ENCODE data around the gene SERPINB10. TPM values are rescaled to one million over a fixed set of nuclear protein-coding genes. Genes with fewer than 3 reads are reported as not detected.
A peak's percentile ranks its signal among the peaks of the same experiment; 100 is the strongest.
"Not testable (repeated sequence)": the region's sequence is repeated elsewhere in the genome, so short reads cannot be mapped to it uniquely, and the experiment has no call there.

SERPINB10 gene
- polyA plus RNA-seq, 1 donor: 0.15 TPM

DNA sequence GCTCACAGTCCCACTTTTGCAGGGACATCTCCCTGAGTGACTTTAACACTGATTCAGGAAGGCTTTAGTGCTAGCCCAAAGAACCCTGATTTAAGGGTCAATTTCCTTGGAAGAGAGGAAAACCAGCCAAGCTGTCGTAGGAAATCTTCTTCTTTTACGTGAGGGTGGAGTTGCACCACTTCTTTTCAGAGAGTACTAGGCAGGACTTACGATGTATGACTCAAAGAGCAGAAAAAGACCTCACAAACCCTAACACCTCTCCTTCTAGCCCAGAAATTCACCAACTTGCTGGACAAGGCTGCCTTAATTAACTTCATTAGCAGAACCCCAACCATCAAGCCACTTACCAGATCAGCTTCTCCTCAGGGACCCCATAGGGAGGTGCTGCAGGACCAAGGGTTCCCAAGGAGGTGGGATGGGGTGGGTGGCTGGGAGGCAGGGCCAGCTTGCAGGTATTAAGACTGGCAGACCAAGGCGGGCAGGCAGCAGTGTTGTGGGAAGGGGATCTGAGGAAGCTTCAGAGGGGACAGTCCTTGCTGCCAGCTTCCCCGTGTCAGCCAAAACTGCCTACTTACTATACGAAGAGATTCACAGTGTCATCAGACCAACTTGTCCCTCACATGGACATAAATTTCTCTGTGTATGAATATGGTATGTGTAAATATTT, 13.5 kb upstream of the SERPINB10 start:
- DNase-seq: no peak

DNA sequence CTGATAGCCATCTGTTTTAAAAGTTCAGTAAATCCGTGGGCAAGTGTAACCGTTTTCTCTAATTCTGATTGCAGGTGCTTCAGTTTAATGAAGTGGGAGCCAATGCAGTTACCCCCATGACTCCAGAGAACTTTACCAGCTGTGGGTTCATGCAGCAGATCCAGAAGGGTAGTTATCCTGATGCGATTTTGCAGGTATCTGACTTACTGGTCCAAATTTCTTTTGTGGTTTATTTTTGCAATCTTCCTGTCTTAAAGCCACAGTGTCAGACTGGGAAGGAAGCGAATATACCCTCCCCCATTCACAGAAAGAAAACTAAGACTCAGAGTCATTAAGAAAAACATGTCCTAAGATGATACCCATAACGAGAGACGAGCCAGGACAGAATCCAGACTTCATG, 12.6 kb upstream of the SERPINB10 start:
- no peak for DNase-seq

DNA sequence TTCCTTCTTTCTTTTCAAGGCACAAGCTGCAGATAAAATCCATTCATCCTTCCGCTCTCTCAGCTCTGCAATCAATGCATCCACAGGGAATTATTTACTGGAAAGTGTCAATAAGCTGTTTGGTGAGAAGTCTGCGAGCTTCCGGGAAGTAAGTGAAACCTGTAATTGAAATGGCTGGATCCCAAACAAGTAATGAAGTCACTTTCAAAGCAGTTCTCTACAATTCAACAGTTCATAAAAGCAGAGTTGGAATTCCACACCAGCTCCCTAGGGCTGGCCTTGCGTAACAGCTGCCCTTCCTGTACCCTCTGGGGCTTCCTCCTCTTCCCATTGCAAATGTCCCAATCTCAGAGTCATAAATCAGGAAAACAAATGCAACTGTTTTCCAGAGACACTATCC, 10.7 kb upstream of the SERPINB10 start:
- no peak for DNase-seq

DNA sequence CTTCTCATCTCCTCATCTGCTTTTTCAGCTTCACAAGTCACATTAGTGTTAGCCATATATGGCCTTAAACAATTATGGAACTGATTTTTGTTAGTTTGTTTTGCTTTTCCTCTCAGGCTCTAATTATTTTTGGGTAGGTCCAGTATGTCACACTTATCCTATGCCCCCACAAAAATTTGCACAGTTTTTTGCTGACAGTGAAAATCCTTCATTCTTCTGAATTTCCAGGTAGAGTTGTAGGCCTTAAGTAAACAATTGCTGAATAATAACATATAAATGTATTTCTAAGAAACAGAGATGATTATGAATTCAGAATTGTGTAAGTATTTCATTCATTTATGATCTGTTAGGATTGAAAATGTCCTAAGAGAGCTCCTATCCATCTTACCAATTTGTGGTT, 8.6 kb upstream of the SERPINB10 start:
- no peak for DNase-seq

DNA sequence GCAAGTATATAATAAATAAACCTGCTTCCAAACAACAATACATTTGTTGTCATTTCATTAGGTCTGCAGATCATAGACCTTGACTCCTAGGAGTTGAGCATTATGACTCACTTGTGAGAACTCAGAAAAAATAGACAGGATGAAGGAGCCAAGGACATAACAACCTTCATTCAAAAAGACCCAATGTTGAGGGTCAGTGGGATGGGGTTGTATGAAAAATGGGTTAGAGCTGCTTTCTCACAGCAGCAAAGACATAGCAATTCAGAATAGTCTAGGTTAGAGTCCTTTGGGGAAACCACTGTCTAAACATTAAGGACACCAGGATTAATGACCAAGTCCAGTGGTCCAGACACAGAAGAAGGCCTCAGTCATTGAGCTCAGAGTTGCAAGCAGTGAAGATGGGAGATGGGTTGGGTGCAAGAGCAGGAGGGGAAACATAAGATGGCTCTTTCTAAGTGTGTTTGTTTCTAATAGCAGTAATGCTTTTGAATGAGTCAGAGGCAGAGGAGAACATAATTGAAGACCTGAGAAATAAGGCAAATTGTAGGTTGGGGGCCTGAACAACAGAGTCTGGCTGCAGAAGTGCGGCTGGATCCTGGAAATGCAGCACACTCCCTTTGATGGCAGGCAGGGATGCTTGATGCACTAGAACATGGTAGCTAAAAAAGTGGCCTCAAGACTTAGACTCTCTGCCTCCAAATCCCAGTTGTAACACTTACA, 3.7 kb upstream of the SERPINB10 start:
- DNase-seq: no peak

DNA sequence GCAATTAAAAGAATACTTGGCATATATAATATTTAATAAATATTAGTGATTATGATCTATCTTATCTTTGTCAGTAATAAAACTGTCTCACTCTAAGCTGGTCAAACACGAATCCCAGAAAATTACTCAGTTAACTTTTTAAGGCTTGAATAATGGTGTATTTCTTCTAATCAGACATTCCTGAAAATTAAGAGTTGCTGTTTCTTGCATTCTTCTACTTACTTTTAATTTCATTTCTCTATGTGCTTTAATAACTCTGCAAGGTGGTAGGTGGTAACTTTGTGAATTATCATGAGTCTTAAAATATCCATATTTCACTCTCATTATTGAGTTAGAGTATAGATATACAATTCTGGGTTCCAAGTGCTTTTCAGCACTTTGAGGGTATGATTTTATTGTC, 3.1 kb upstream of the SERPINB10 start:
- no peak for DNase-seq

DNA sequence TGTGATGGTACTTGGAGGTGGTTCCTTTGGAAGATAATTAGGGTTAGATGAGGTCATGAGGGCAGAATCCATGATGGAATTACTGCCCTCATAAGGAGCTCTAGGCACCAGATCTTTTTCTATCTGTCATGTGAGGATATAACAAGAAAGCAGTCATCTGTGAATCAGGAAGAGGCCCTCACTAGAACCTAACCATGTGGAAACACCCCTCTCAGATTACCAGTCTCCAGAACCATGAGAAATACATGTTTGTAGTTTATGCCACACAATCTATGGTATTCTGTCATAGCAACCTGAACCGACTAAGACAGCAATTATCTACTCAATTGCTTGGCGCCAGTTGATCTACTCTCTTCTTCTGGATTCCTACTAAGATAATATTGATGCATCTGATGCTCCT, 2.4 kb upstream of the SERPINB10 start:
- no peak for DNase-seq

DNA sequence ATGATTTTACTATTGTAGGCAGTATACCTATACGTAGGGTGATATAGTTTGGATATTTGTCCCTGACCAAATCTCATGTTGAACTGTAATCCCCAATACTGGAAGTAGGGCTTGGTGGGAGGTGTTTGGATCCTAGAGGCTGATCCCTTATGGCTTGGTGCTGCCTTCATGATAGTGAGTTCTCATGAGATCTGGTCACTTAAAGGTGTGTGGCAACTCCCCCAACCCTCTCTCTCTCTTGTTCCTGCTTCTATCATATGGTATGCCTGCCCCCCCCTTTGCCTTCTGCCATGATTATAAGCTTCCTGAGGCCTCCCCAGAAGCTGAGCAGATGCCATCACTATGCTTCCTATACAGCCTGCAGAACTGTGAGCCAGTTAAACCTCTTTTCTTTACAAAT, 1.7 kb upstream of the SERPINB10 start:
- no peak for DNase-seq

DNA sequence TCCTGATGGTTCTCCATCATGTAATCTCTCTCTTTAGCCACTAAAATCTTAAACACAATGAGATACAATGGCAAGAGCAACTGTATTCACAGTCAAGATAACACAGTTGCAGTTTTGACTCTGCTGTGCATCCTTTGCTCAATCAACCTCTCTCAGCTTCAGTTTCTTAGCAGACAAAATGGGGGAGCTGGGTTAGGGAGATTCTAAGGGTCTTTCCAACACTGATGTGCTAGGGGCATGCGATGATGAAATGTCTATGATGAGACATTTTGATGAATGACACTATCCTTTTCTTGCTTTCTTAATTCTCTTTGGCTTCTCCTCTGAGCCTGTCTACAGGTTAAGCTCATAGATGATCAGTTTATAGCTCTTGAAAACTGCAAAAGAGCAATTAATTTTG, 1.1 kb downstream of the SERPINB10 start:
- DNase-seq: no peak

DNA sequence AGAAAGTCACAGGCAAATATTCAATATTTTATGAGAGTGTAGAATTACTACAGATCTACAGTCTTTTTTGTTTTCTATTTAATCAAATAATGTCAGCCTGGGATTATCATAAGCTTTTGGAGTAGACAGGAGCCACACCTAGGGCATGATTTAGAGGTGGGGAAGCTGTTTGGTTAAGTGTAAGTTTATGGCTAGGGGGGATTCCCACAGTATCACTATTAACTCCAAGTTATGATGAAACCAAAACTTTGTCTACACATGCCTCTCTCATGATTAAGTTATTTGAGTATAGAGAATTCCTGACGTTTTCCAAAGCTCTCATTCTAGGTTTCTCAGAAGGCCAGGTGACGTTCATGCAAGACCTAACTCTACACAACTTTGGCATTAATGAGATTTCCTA, 2.1 kb downstream of the SERPINB10 start:
- DNase-seq: no peak

DNA sequence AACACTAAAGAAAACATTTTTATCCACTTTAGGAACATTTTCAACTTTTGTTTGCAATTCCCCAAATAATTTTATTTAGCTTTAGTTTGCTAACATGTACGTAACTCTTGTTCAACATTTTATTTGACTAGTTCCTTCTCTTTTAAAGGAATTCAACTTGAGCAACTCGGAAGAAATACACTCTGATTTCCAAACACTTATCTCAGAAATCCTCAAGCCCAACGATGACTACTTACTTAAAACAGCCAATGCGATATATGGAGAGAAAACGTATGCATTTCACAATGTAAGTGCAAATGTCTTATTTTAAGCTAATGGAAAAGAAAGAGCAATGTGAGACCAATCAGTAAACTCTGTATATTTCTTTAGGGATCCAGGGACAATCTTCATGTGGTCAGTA, 10.1 kb downstream of the SERPINB10 start:
- no peak for DNase-seq

DNA sequence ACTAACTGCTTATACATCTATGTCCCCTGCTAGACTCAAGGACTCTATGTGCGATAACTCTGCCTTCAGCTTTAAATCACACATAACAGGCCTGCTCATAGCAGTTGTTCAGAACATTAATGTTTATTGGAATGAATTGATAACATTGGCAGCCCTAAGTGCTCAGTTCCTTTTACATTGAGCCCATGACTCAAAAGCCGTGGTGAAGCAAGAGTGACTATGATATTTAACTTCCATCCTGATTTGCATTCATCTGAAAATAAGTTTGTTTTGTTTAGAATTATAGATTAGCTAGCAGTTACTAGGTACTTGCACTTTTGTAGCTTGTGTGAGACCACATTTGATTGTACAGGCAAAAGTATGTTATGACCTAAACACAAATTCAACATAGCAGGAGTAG, 14.3 kb downstream of the SERPINB10 start:
- DNase-seq: no peak

DNA sequence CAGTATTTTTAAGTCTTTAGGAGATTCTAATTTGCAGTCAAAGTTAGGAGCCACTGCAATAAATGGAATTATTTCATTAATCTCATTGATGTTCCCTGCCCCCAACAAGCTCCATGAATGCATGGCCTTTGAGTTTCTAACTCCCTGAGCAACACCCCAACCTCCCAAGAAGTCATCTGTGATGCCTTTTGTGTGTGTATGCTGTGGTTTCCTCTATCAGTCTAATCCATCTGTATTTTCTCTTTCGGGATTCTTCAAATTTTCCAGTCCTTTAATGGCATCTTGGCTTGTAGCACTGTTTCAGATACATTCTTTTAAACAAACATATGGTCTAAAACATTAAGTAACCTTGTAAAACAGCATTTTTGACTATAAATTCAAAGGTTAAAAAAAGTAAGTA, 16.8 kb downstream of the SERPINB10 start:
- no peak for DNase-seq

DNA sequence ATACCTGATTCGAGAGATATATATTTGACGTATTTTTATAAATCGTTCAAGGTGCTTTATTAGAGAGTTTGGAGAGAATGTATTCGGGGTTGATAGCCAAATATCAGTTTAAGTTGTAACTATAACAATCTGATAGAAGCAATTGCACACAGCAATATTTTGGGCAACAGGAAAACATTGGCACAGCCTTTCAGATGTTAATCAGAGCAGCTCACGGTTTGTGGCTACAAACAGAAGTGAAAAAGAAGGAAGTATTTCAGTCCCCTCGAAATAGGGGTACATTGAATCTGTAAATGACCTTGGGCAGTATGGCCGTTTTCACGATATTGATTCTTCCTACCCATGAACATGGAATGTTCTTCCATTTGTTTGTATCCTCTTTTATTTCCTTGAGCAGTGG, 20.6 kb downstream of the SERPINB10 start:
- no peak for DNase-seq

DNA sequence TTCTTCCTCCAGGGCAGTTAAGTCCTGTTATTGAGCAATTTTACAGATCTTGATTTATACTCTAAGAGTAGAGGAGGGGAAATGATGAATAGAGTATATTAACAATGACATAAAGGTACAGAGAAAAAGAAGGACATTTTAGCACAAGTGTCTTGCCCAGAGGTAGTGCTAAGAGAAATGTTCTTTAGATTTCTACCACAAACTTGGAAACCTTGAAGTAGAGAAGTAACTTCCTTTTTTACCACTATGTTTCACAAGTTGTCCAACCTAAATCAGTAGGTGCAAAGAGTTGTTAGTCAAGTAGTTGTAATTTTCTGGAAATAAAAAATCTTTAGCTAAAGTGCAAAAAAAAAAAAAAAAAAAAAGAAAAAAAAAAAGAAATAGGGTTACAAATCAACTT, 21.6 kb downstream of the SERPINB10 start:
- not testable (repeated sequence) for DNase-seq

DNA sequence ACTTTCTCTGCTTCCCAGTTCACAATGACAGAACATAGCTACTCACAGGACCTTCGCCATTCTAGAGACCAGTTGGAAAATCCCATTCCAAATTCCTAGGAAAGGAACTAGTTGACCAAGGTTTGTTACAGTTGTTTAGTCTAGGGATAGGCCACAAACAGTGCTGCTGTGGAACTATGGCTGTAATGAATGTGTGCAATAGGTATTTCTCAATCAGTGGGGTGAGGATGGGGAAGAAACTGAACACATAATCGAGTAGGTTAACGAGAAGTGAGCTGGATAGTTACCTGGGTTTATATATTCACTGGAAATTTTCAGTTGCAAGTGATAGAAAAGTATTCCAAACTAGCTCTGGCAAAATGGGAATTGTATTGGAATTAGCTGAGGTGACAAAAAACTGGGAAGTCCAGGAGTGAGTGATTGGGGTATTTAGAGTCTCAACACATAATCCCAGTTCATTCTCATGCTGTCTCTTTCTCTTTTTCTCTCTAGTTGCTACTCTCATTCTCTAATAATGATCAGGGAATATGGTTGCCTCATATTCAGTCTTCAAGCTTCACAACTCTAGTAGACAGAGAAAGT, 23.1 kb downstream of the SERPINB10 start:
- DNase-seq: no peak

DNA sequence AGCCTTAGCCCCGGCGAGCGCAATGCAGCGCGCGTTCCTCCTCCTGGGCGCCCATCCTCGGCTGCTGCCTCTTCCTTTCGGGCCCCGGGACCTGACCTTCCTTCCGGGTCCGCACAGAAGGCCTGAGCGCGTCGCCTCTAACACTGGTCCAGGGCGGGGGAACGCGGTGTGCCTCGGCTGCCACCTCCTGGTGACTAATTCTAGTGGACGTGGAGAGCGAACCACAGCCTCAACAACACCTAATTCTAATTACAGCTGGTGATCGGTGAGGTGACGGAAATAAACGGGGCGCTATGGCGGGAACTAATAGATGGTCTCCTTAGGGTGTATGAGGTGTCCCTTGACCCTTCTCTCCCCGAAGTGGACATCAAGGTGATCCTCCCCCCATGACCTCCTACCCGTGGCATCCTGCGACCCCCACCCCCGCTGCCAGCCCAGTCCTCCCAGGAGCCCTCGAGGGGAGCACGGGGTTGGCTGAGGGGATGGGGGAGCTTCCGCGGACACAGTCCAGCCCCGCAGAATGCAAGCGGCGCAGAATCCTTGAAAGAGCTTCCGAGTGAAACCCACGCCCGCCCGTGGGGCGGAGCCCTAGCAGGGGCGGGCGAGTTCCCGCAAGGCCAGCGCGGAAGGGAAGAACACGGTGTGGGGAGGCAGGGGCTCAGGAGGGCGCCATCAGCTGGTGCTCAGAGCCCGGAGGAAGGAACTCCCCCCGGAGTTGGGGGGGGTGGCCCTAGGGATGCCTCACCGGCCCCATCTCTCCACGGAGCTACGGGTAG, 28.6 kb downstream of the SERPINB10 start:
- DNase-seq: peak; percentile 63

DNA sequence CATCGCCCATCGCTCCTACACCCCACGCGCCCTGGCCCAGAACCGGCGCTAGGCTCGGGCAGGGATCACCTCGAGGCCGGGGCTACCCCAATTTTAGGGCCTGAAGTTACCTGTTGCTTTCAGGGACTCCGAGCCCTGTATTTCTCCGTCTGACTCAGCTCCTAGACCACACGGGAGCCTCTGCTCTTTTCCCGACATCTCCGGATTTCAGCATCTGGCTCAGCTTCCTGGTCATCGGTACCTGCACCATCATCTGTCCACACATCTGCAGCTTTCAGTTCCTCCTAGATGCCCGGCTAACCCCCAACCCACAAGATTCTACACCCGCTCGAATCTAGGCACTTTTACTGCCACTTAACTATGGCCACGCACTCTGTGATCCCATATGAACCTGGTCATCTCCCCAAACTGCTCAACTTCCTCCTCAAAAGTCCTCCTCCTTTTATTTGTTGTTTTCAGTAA, 29.2 kb downstream of the SERPINB10 start:
- DNase-seq: no peak

DNA sequence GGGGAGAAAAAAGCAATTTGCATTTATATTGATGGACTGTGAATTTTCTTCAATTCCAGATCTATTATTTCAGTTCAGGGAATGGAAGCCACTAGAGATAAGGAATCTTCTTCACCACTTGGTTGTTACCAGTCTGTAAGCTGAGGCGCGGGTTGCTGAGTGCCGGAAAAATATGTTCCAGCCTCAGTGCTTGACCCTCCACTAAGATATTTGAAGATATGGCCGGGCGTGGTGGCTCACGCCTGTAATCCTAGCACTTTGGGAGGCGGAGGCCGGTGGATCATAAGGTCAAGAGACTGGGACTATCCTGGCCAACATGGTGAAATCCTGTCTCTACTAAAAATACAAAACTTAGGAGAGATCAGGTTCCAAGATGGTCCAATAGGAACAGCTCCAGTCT, 32.2 kb downstream of the SERPINB10 start:
- no peak for DNase-seq

DNA sequence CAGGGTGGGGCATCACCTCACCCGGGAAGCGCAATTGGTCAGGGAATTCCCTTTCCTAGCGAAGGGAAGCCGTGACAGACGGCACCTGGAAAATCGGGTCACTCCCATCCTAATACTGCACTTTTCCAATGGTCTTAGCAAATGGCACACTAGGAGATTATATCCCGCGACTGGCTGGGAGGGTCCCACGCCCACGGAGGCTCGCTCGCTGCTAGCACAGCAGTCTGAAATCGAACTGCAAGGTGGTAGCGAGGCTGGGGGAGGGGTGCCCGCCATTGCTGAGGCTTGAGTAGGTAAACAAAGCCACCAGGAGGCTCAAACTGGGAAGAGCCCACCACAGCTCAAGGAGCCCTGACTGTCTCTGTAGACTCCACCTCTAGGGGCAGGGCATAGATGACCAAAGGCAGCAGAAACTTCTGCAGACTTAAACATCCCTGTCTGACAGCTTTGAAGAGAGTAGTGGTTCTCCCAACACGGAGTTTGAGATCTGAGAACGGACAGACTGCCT, 32.8 kb downstream of the SERPINB10 start:
- DNase-seq: not testable (repeated sequence)

DNA sequence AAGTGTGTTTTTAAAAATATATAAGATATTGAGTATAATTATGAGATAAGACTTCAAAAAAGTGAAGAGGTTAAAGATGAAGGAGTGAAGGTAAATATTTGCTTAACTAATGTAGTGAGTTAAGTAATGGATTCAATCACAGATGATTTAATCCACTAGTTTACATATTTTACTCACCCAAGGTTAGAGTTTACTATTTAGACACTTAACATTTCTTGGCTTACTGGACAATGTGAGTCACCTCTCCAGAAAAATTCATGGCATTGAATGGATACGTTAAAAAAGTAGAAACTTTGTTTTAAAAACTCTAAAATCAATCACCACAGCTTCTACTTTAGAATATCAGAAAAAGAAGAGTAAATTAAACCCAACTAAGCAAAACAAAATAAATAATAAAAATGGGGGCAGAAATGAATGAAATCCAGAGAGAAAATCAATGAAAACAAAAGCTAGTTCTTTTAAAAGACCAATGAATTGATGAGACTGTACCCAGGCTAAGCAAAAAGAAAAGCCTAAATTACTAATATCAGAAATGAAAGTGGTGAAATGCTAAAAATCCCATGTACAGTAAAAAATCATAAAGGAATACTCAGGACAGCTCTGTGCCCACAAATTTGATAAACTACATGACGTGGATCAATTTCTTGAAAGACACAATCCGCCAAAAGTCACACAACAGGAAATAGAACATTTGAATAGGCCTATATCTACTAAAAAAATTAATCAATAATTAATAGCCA, 39.5 kb downstream of the SERPINB10 start:
- no peak for DNase-seq

DNA sequence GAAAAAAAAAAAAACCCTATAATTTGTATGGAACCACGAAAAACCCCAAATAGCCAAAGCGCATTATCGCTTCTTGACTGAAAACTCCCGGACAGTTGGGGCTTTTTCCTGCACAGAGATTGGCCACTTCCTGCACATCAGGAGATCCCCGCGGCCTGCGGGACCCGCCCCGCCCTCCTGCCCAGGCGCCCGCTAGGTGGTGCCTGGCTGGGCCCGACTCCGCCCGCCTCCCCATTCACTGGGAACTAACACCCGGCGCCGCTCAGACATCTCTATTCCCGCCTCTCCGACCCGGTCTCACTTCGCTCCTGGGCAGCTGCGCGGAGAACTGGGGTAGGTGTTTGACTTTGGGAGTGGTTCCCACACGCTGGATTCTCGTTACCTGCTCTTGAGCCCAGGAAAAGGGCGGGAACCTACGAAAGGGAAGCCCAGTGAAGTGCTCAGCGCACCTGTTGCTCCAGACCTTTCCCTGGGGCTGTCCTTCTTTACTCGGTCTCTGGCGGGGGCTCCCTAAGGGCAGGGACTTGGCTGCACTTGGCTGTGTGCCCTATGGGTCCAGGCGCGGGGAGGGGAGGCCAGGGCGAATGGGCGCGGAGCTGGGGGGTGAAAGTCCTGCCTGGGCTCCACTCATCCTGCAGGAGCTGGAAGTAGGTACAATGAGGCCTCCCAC, 41.4 kb downstream of the SERPINB10 start, which contains the start of gene HMSD:
Gene HMSD (plus strand): TSS at position 234 of the 670 bp plus-strand sequence. CDS start 4,155 bp downstream, outside the sequence.
- DNase-seq: no peak

Data from hindlimb muscle (tissue), 1 donor.